Measurements from ENCODE around the gene CFAP57.

GRCh38 chr1:43279161-43279560, 107.0 kb downstream of the CFAP57 start:
- TF ChIP-seq CTCF (IDR thresholded peaks at IDR 0.05; ENCODE audit: borderline replicate concordance, extremely low read depth, low read length, poor library complexity, severe bottlenecking) (no peak), EZH2 (IDR thresholded peaks at IDR 0.05; ENCODE audit: borderline replicate concordance, low read depth, low read length, severe bottlenecking) (no peak)
